ENCODE data around the gene RTKN.

GRCh38 chr2:74472086-74472944 is 30.6 kb upstream of the RTKN start, which contains the start of gene MRPL53:
- TF ChIP-seq CTCF (IDR thresholded peaks at IDR 0.05) (no peak), POLR2A (IDR thresholded peaks at IDR 0.05) (peak in 1 of 2 donors; percentile 37)

Data from vagina (tissue), 2 donors.